Endothelial cell of umbilical vein (primary cell): ENCODE data around the gene HES1. TPM values are rescaled to one million over a fixed set of nuclear protein-coding genes. Genes with fewer than 3 reads are reported as not detected.

Experiments
- BruUV-seq: library from RNA; stranded (reverse); fragments of 400-500 nt; replicated peaks from 2 replicates; lab custom pipeline; 2021; lab: Mats Ljungman, UMichigan
- CTCF ChIA-PET: fragments of 300-600, 350-600 bp; sonication (Branson Sonifier 250); formaldehyde crosslinking; loops from one replicate; lab custom pipeline; 2021; ENCODE audit warnings: antibody characterized with exemption, inconsistent platforms; lab: Charles Lee
- POLR2A ChIA-PET: fragments of 300-600, 350-600 bp; sonication (Branson Sonifier 250); formaldehyde crosslinking; loops from one replicate; lab custom pipeline; 2021; ENCODE audit warnings: antibody characterized with exemption, inconsistent platforms; lab: Charles Lee
- DNase-seq: peaks from one replicate; pipeline ENCODE4 v3.0.0-alpha.2; 2011; ENCODE audit warnings: low read depth, low spot score
- FAIRE-seq: peaks from 2 replicates; lab custom pipeline; 2011; peaks lifted over from hg19 to GRCh38; lab: Jason Lieb, UNC
- H2AFZ ChIP-seq: 2 replicates; pipeline ENCODE4 v1.6.0; 2012; ENCODE audit warnings: low read depth, low read length, control low read depth, inconsistent platforms
- H3K27ac ChIP-seq: 2 replicates; pipeline ENCODE4 v1.5.1; 2011; ENCODE audit warnings: low read depth, mild to moderate bottlenecking, control low read depth, low read length, moderate library complexity; ENCODE audit not compliant: insufficient read depth
- H3K27me3 ChIP-seq, 2 experiments: 2 replicates each; pipeline versions ENCODE4 v1.6.0 to v1.6.1; 2011; ENCODE audit warnings: low read length in 2 of 2, mixed read lengths in 1 of 2; ENCODE audit not compliant: control insufficient read depth in 2 of 2, insufficient read depth in 2 of 2
- H3K36me3 ChIP-seq, 2 experiments: 2 replicates in 1 of 2; 3 replicates in 1 of 2; pipeline ENCODE4 v1.5.1; 2011; ENCODE audit warnings: low read length in 2 of 2, mild to moderate bottlenecking in 1 of 2, moderate library complexity in 1 of 2; ENCODE audit not compliant: control insufficient read depth in 2 of 2, insufficient read depth in 2 of 2; ENCODE audit errors: extremely low read depth in 1 of 2
- H3K4me1 ChIP-seq: 3 replicates; pipeline ENCODE4 v1.5.1; 2011; ENCODE audit warnings: mild to moderate bottlenecking, low read length; ENCODE audit not compliant: control insufficient read depth, insufficient read depth; ENCODE audit errors: extremely low read depth
- H3K4me2 ChIP-seq: 2 replicates; pipeline ENCODE4 v1.6.1; 2011; ENCODE audit warnings: low read length, control low read depth, mixed read lengths; ENCODE audit not compliant: insufficient read depth
- H3K4me3 ChIP-seq, 3 experiments: fragments of 200-600 bp in 1 of 3; sonication (generic), shearing (Covaris generic) in 1 of 3; replicated peaks in 1 of 3; 2 replicates each; pipeline ENCODE4 v1.5.1; 2011 to 2016; ENCODE audit warnings: control low read depth in 3 of 3, low read length in 3 of 3, mild to moderate bottlenecking in 2 of 3, inconsistent platforms in 1 of 3, low read depth in 1 of 3, moderate library complexity in 1 of 3; ENCODE audit not compliant: insufficient read depth in 1 of 3
- H3K79me2 ChIP-seq: 2 replicates; pipeline ENCODE4 v1.6.0; 2012; ENCODE audit warnings: low read length, inconsistent platforms; ENCODE audit not compliant: control insufficient read depth, insufficient read depth
- H3K9ac ChIP-seq: replicated peaks from 2 replicates; pipeline ENCODE3; 2011; ENCODE audit warnings: low read length, control low read depth; ENCODE audit not compliant: insufficient read depth; ENCODE audit errors: extremely low read depth
- H3K9me1 ChIP-seq: replicated peaks from 3 replicates; pipeline ENCODE4 v1.6.0; 2011; ENCODE audit warnings: mild to moderate bottlenecking, low read length; ENCODE audit not compliant: control insufficient read depth, insufficient read depth; ENCODE audit errors: extremely low read depth
- H3K9me3 ChIP-seq: replicated peaks from 2 replicates; pipeline ENCODE4 v1.5.1; 2012; ENCODE audit warnings: low read length, inconsistent platforms; ENCODE audit not compliant: control insufficient read depth, insufficient read depth
- H4K20me1 ChIP-seq: replicated peaks from 2 replicates; pipeline ENCODE3; 2011; ENCODE audit warnings: mild to moderate bottlenecking, low read length; ENCODE audit not compliant: control insufficient read depth, insufficient read depth; ENCODE audit errors: extremely low read depth
- EZH2 ChIP-seq: IDR thresholded peaks from 2 replicates; pipeline ENCODE4 v1.6.1; 2012; ENCODE audit warnings: borderline replicate concordance, low read depth, mild to moderate bottlenecking, moderate library complexity, low read length, inconsistent platforms; ENCODE audit not compliant: severe bottlenecking
- FOS ChIP-seq: IDR thresholded peaks from 2 replicates; pipeline ENCODE4 v1.6.1; 2011; ENCODE audit warnings: mild to moderate bottlenecking, low read length, moderate library complexity, borderline replicate concordance; ENCODE audit not compliant: insufficient read depth
- GATA2 ChIP-seq: IDR thresholded peaks from 2 replicates; pipeline ENCODE4 v1.7.0; 2011; ENCODE audit warnings: low read depth, mild to moderate bottlenecking, moderate library complexity, mixed read lengths, low read length; ENCODE audit not compliant: insufficient read length, insufficient read depth
- JUN ChIP-seq: IDR thresholded peaks from 2 replicates; pipeline ENCODE4 v1.6.1; 2011; ENCODE audit warnings: borderline replicate concordance, low read depth; ENCODE audit not compliant: insufficient read length, insufficient read depth
- MYC ChIP-seq: IDR thresholded peaks from one replicate; pipeline ENCODE4 v1.6.1; 2011; ENCODE audit warnings: mild to moderate bottlenecking, low read depth, low read length
- POLR2A ChIP-seq: IDR thresholded peaks from 2 replicates; pipeline ENCODE4 v1.6.1; 2012; ENCODE audit warnings: low read depth, mild to moderate bottlenecking, control low read depth, low read length
- POLR2AphosphoS5 ChIP-seq: IDR thresholded peaks from 2 replicates; pipeline ENCODE4 v1.6.1; 2012; ENCODE audit warnings: low read depth, mild to moderate bottlenecking, control low read depth, low read length, moderate library complexity; ENCODE audit not compliant: insufficient read depth
- dilution Hi-C: fragments of 300-500 bp; cut with MboI; formaldehyde crosslinking; loops from one replicate; pipeline ENCODE4 v1.15.0; 2019; ENCODE audit warnings: low sequenced_read_pairs; ENCODE audit not compliant: extremely low pct_ligation_motif_present
- intact Hi-C: fragments of 100-400 bp; cut with micrococcal nuclease; formaldehyde crosslinking; loops from one replicate; pipeline ENCODE4 v1.10.0; 2022
- polyA plus RNA-seq, 4 experiments: library from polyadenylated mRNA; depleted of rRNA in 3 of 4; stranded (reverse) in 3 of 4; unstranded in 1 of 4; fragments of >200 nt; gene quantifications; 2 replicates each; pipeline versions ENCODE4 v1.2.1 to v1.2.3, GENCODE V29; 2011 to 2012; ENCODE audit warnings: missing spikeins in 1 of 4
- total RNA-seq: library from RNA; stranded (reverse); gene quantifications from 2 replicates; pipeline ENCODE4 v1.2.3, GENCODE V29; 2021
- TF ChIP-seq, protein P1 (sequence below), 2 donors: IDR thresholded peaks; 1 replicate in 1 of 2; 2 replicates in 1 of 2; pipeline ENCODE4 v1.5.1; 2011; ENCODE audit warnings: low read length in 2 of 2, mild to moderate bottlenecking in 2 of 2, moderate library complexity in 2 of 2, control low read depth in 1 of 2, inconsistent platforms in 1 of 2, low read depth in 1 of 2; ENCODE audit not compliant: insufficient read depth in 1 of 2; ENCODE audit errors: extremely low read depth in 1 of 2
- TF ChIP-seq, protein P2 (sequence below): IDR thresholded peaks from 2 replicates; pipeline ENCODE4 v1.6.1; 2011; ENCODE audit not compliant: insufficient read depth, insufficient read length

HES1 gene
- total and polyA plus RNA-seq, 2 donors (not counting 3 experiments of a cell fraction or from before 2014, with no cell fraction given) = 42.0 to 210 TPM

DNA sequence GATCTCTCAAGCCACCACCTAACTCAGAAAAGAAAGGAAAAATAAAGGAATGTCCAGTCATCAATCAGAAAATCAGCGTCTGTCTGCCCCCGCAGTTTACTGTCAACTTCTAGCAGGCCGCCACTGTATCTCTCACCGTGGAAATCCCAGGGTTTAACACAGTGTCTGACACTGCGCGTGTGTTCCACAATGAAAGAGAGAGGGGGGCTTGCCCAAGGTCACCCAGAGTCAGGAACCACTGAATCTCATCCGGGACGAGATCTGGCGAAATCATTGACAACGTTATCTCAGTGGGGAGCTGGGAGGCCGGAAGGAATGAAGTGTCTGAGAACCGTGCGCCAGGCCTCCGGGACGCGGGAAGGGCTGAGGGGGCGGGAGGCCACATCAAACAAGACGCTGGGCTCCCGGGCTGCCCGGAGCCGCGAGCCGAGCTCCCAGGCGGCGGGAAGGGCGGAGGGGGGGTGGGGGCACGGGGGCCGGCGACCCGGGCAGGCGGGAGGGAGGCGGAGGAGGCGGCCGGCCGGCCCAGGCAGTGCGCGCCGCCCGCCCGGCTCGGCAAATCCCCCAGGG is 2.2 kb upstream of the HES1 start:
- Histone ChIP-seq H3K9me1 (no peaks in the 10 kb centered on the region), H3K27me3 (no peaks in the 10 kb centered on the region), H3K79me2 (peaks cover 2% of the 10 kb centered on the region), H4K20me1 (no peaks in the 10 kb centered on the region), H3K4me3 (peak overlapping the region in 2 of 3 experiments; percentile 18 to 43), H3K9ac (peak overlapping the region; percentile 90), H3K4me1 (peaks cover 13% of the 10 kb centered on the region), H3K36me3 (no peaks in the 10 kb centered on the region), H3K27ac (peak overlapping the region; percentile 82), H2AFZ (no peak overlapping the region), H3K4me2 (peak overlapping the region; percentile 75), H3K9me3 (no peaks in the 10 kb centered on the region)
- intact Hi-C loops = loop anchor here (1.0 kb wide), 1 partner anchor 9 kb away; no protein-coding TSS in a partner anchor
- peak; percentile 76 for DNase-seq
- ChIA-PET POLR2A (interaction anchor here (0.6 to 2.6 kb wide), 2 partner anchors 44 to 69 kb away, joined by 5 to 16 read pairs; no protein-coding TSS in a partner anchor), CTCF (interaction anchor here (1.4 to 11.1 kb wide), 9 partner anchors 45 to 352 kb away, joined by 5 to 338 read pairs (median 43); no protein-coding TSS in a partner anchor)
- dilution Hi-C loops = no loop called here
- peak; percentile 44 for TF ChIP-seq POLR2A
- no peak for TF ChIP-seq JUN
- TF ChIP-seq POLR2AphosphoS5 = peak; percentile 18
- FAIRE-seq = peak; percentile 84
- TSS peak; percentile 11 for BruUV-seq

- Histone ChIP-seq H2AFZ (no peak overlapping the region), H3K9me3 (no peaks in the 10 kb centered on the region), H3K4me2 (peak overlapping the region; percentile 50), H3K9ac (peak overlapping the region; percentile 91), H3K4me1 (peaks cover 19% of the 10 kb centered on the region), H3K36me3 (no peaks in the 10 kb centered on the region), H4K20me1 (no peaks in the 10 kb centered on the region), H3K9me1 (no peaks in the 10 kb centered on the region), H3K27ac (peak overlapping the region; percentile 96), H3K4me3 (peak overlapping the region in 2 of 3 experiments; percentile 36 to 51), H3K79me2 (peaks cover 2% of the 10 kb centered on the region), H3K27me3 (no peaks in the 10 kb centered on the region)
- POLR2A ChIA-PET = interaction anchor here (0.6 to 5.2 kb wide), 9 partner anchors 45 to 353 kb away, joined by 3 to 22 read pairs (median 5); no protein-coding TSS in a partner anchor
- DNase-seq (no peak), FAIRE-seq (no peak)
- intact Hi-C loops (loop anchor here (1.0 kb wide), 1 partner anchor 8 kb away; no protein-coding TSS in a partner anchor), dilution Hi-C loops (no loop called here)
- no peak for TF ChIP-seq GATA2
- no peak for TF ChIP-seq MYC
- no peak for TF ChIP-seq FOS
- TF ChIP-seq, protein P1, sequence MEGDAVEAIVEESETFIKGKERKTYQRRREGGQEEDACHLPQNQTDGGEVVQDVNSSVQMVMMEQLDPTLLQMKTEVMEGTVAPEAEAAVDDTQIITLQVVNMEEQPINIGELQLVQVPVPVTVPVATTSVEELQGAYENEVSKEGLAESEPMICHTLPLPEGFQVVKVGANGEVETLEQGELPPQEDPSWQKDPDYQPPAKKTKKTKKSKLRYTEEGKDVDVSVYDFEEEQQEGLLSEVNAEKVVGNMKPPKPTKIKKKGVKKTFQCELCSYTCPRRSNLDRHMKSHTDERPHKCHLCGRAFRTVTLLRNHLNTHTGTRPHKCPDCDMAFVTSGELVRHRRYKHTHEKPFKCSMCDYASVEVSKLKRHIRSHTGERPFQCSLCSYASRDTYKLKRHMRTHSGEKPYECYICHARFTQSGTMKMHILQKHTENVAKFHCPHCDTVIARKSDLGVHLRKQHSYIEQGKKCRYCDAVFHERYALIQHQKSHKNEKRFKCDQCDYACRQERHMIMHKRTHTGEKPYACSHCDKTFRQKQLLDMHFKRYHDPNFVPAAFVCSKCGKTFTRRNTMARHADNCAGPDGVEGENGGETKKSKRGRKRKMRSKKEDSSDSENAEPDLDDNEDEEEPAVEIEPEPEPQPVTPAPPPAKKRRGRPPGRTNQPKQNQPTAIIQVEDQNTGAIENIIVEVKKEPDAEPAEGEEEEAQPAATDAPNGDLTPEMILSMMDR (IDR thresholded peaks at IDR 0.05; ENCODE audit: extremely low read depth in 1 of 2, insufficient read depth in 1 of 2, low read depth in 1 of 2, low read length in 2 of 2) = no peak
- TF ChIP-seq EZH2 = no peak
- TF ChIP-seq POLR2A = no peak
- TF ChIP-seq JUN = no peak
- TF ChIP-seq, protein P2, sequence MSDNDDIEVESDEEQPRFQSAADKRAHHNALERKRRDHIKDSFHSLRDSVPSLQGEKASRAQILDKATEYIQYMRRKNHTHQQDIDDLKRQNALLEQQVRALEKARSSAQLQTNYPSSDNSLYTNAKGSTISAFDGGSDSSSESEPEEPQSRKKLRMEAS = no peak
- no peak for TF ChIP-seq POLR2AphosphoS5
- no TSS peak for BruUV-seq
- CTCF ChIA-PET = interaction anchor here (0.8 to 11.1 kb wide), 12 partner anchors 45 to 469 kb away, joined by 3 to 338 read pairs (median 26); no protein-coding TSS in a partner anchor
Observed at GRCh38 chr3:194134231-194134756, 1.7 kb upstream of the HES1 start.
